NT2/D1 (cell line): ENCODE data around the gene ATXN7L3.

ENCODE experiments used
- SUZ12 ChIP-seq: IDR thresholded peaks from 2 replicates; pipeline ENCODE4 v1.6.1; 2011; ENCODE audit not compliant: insufficient read length, insufficient read depth; ENCODE audit errors: extremely low read depth
- YY1 ChIP-seq: IDR thresholded peaks from 2 replicates; pipeline ENCODE4 v1.6.1; 2011; ENCODE audit not compliant: insufficient read length, insufficient read depth
- ZNF274 ChIP-seq: IDR thresholded peaks from 2 replicates; pipeline ENCODE4 v1.6.1; 2011; ENCODE audit warnings: mild to moderate bottlenecking, low read depth, low read length

DNA sequence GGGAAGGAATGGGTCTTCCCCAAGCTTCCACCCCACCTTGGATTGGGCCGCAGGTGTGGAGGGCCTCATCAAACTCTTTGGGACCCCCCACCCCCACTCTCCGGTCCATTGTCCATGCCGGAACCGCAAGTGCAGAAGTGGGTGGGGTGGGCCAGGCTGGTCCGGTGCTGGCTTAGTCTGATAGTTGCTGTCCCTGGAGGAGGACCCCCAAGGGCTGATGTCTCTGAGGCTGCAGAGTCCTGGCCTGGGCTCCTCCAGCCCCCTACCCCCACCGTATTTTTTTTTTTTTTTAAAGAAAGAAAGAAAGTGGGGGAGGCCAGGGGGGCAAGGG, 7.1 kb upstream of the ATXN7L3 start:
- TF ChIP-seq ZNF274: no peak
- TF ChIP-seq YY1: no peak
- no peak for TF ChIP-seq SUZ12
